ENCODE measurements around the gene CDKL2. TPM values are rescaled to one million over a fixed set of nuclear protein-coding genes. Genes with fewer than 3 reads are reported as not detected.
"Not testable (repeated sequence)": the region's sequence is repeated elsewhere in the genome, so short reads cannot be mapped to it uniquely, and the experiment has no call there.

The CDKL2 gene
- total RNA-seq, 5 donors from 2014 or later (not counting 1 experiment from before 2014, with no cell fraction given): 0.26 to 1.9 (median 0.79) TPM

- peaks cover 51% of the 10 kb centered on the region for H3K36me3 Mint-ChIP-seq
- H3K9me3 Mint-ChIP-seq: peaks cover 8 to 28% (median 13%) of the 10 kb centered on the region in 3 donors
- H3K27ac Mint-ChIP-seq; POLR2A ChIA-PET; H3K4me1 Mint-ChIP-seq; H3K27me3 ChIP-seq (replicated peaks in 1 of 2; ENCODE audit: control insufficient read depth in 2 of 2, extremely low read depth in 1 of 2, insufficient read depth in 2 of 2, low read length in 1 of 2); H3K27ac ChIP-seq (ENCODE audit: low read length); H3K4me3 ChIP-seq (ENCODE audit: control insufficient read depth in 1 of 2, extremely low read depth in 1 of 2, low read length in 1 of 2); CTCF ChIA-PET; H3K4me3 Mint-ChIP-seq; H3K9me3 ChIP-seq; H3K4me1 ChIP-seq (ENCODE audit: control insufficient read depth in 1 of 2, extremely low read depth in 1 of 2, insufficient read depth in 2 of 2, low read length in 2 of 2); H3K27me3 Mint-ChIP-seq; ATAC-seq (replicated peaks in 1 of 4); DNase-seq: not testable (repeated sequence)
- H3K36me3 ChIP-seq (ENCODE audit: control insufficient read depth in 2 of 2, extremely low read depth in 1 of 2, insufficient read depth in 1 of 2, low read length in 1 of 2): peaks cover 0 to 22% of the 10 kb centered on the region in 2 donors
Observed at GRCh38 chr4:75533926-75534325, 96.4 kb downstream of the CDKL2 start.

GRCh38 chr4:75533339-75533887 is 96.9 kb downstream of the CDKL2 start:
- H3K4me3 Mint-ChIP-seq; CTCF ChIA-PET; H3K4me1 ChIP-seq (ENCODE audit: control insufficient read depth in 1 of 2, extremely low read depth in 1 of 2, insufficient read depth in 2 of 2, low read length in 2 of 2); H3K27me3 ChIP-seq (replicated peaks in 1 of 2; ENCODE audit: control insufficient read depth in 2 of 2, extremely low read depth in 1 of 2, insufficient read depth in 2 of 2, low read length in 1 of 2); H3K4me1 Mint-ChIP-seq; POLR2A ChIA-PET; H3K27ac ChIP-seq (ENCODE audit: low read length); H3K4me3 ChIP-seq (ENCODE audit: control insufficient read depth in 1 of 2, extremely low read depth in 1 of 2, low read length in 1 of 2); H3K9me3 ChIP-seq; DNase-seq; ATAC-seq (replicated peaks in 1 of 4); H3K27me3 Mint-ChIP-seq; H3K27ac Mint-ChIP-seq: not testable (repeated sequence)
- 100% methylated on average over 1 of the region's 4 CpGs for WGBS (ENCODE audit: insufficient coverage)
- Mint-ChIP-seq H3K9me3 (peaks cover 8 to 28% (median 13%) of the 10 kb centered on the region in 3 donors), H3K36me3 (peaks cover 52% of the 10 kb centered on the region)
- H3K36me3 ChIP-seq (ENCODE audit: control insufficient read depth in 2 of 2, extremely low read depth in 1 of 2, insufficient read depth in 1 of 2, low read length in 1 of 2): peaks cover 0 to 24% of the 10 kb centered on the region in 2 donors

GRCh38 chr4:75531536-75532143 is 98.7 kb downstream of the CDKL2 start:
- H3K4me3 ChIP-seq (ENCODE audit: control insufficient read depth in 1 of 2, extremely low read depth in 1 of 2, low read length in 1 of 2); ATAC-seq (replicated peaks in 1 of 4); H3K9me3 ChIP-seq; DNase-seq; H3K27me3 ChIP-seq (replicated peaks in 1 of 2; ENCODE audit: control insufficient read depth in 2 of 2, extremely low read depth in 1 of 2, insufficient read depth in 2 of 2, low read length in 1 of 2); H3K27me3 Mint-ChIP-seq; H3K27ac Mint-ChIP-seq; H3K4me3 Mint-ChIP-seq; CTCF ChIA-PET; H3K4me1 ChIP-seq (ENCODE audit: control insufficient read depth in 1 of 2, extremely low read depth in 1 of 2, insufficient read depth in 2 of 2, low read length in 2 of 2); H3K27ac ChIP-seq (ENCODE audit: low read length); H3K4me1 Mint-ChIP-seq: not testable (repeated sequence)
- H3K36me3 ChIP-seq (ENCODE audit: control insufficient read depth in 2 of 2, extremely low read depth in 1 of 2, insufficient read depth in 1 of 2, low read length in 1 of 2): peaks cover 3 to 41% of the 10 kb centered on the region in 2 donors
- H3K9me3 Mint-ChIP-seq: peaks cover 8 to 28% (median 13%) of the 10 kb centered on the region in 3 donors
- POLR2A ChIA-PET: interaction anchor here in 1 of 2 donors (0.5 kb wide), 1 partner anchor 70 kb away, joined by 3 read pairs; no protein-coding TSS in a partner anchor
- peaks cover 66% of the 10 kb centered on the region for H3K36me3 Mint-ChIP-seq
- WGBS (ENCODE audit: insufficient coverage): 100% methylated on average over 2 of the region's 7 CpGs

GRCh38 chr4:75530556-75531322 is 99.6 kb downstream of the CDKL2 start:
- peaks cover 2 to 4% (median 4%) of the 10 kb centered on the region in 3 donors for H3K4me1 Mint-ChIP-seq
- CTCF ChIA-PET: interaction anchor here in 1 of 2 donors (0.5 kb wide), 1 partner anchor 963 kb away, joined by 8 read pairs; no protein-coding TSS in a partner anchor
- POLR2A ChIA-PET: interaction anchor here in 1 of 2 donors (0.5 kb wide), 1 partner anchor 71 kb away, joined by 3 read pairs; no protein-coding TSS in a partner anchor

More at GRCh38 chr4:75530556-75531322, 99.6 kb downstream of the CDKL2 start:
- H3K27ac ChIP-seq (ENCODE audit: low read length): no peak overlapping the region
- H3K4me3 ChIP-seq (ENCODE audit: control insufficient read depth in 1 of 2, extremely low read depth in 1 of 2, low read length in 1 of 2): no peak overlapping the region
- Mint-ChIP-seq H3K4me3 (no peak overlapping the region), H3K27me3 (no peaks in the 10 kb centered on the region), H3K9me3 (peaks cover 8 to 28% (median 13%) of the 10 kb centered on the region in 3 donors), H3K27ac (no peak overlapping the region), H3K36me3 (peaks cover 75% of the 10 kb centered on the region)
- ATAC-seq (replicated peaks in 1 of 4): no peak
- no peak for DNase-seq
- peaks cover 3 to 50% of the 10 kb centered on the region in 2 donors for H3K36me3 ChIP-seq (ENCODE audit: control insufficient read depth in 2 of 2, extremely low read depth in 1 of 2, insufficient read depth in 1 of 2, low read length in 1 of 2)
- H3K27me3 ChIP-seq (replicated peaks in 1 of 2; ENCODE audit: control insufficient read depth in 2 of 2, extremely low read depth in 1 of 2, insufficient read depth in 2 of 2, low read length in 1 of 2): no peaks in the 10 kb centered on the region
- no peaks in the 10 kb centered on the region for H3K9me3 ChIP-seq
- H3K4me1 ChIP-seq (ENCODE audit: control insufficient read depth in 1 of 2, extremely low read depth in 1 of 2, insufficient read depth in 2 of 2, low read length in 2 of 2): no peaks in the 10 kb centered on the region
- WGBS (ENCODE audit: insufficient coverage): 100% methylated on average over 1 of the region's 2 CpGs

Other genes starting within 250 kb of the CDKL2 start
- 10 to 100 TPM; 28.3 to 33.8 (median 30.3) TPM for gene RCHY1, start 116.1 kb downstream of the CDKL2 start, total RNA-seq
- gene THAP6, start 116.1 kb downstream of the CDKL2 start, total RNA-seq: 10 to 100 TPM; 24.4 to 35.5 (median 29.6) TPM
- gene ODAPH, start 74.5 kb downstream of the CDKL2 start, total RNA-seq: under 1 TPM in 1 of 5 donors, not detected in 4; 0.47 TPM
- 100 to 1,000 TPM; 135 to 316 (median 141) TPM for gene G3BP2, start 42.9 kb upstream of the CDKL2 start, total RNA-seq
- gene USO1, start 94.0 kb upstream of the CDKL2 start, total RNA-seq: 10 to 100 TPM; 24.9 to 40.5 (median 34.6) TPM

All from T-cell (primary cell).